Endothelial cell of umbilical vein (primary cell): ENCODE measurements around the gene OR6B3. TPM values are rescaled to one million over a fixed set of nuclear protein-coding genes. Genes with fewer than 3 reads are reported as not detected.

ENCODE experiments used
- BruUV-seq: library from RNA; stranded (reverse); fragments of 400-500 nt; replicated peaks from 2 replicates; lab custom pipeline; 2021; lab: Mats Ljungman, UMichigan
- CTCF ChIA-PET: fragments of 300-600, 350-600 bp; sonication (Branson Sonifier 250); formaldehyde crosslinking; loops from one replicate; lab custom pipeline; 2021; ENCODE audit warnings: antibody characterized with exemption, inconsistent platforms; lab: Charles Lee
- POLR2A ChIA-PET: fragments of 300-600, 350-600 bp; sonication (Branson Sonifier 250); formaldehyde crosslinking; loops from one replicate; lab custom pipeline; 2021; ENCODE audit warnings: antibody characterized with exemption, inconsistent platforms; lab: Charles Lee
- DNase-seq: peaks from one replicate; pipeline ENCODE4 v3.0.0-alpha.2; 2011; ENCODE audit warnings: low read depth, low spot score
- FAIRE-seq: peaks from 2 replicates; lab custom pipeline; 2011; peaks lifted over from hg19 to GRCh38; lab: Jason Lieb, UNC
- H2AFZ ChIP-seq: 2 replicates; pipeline ENCODE4 v1.6.0; 2012; ENCODE audit warnings: low read depth, low read length, control low read depth, inconsistent platforms
- H3K27ac ChIP-seq: 2 replicates; pipeline ENCODE4 v1.5.1; 2011; ENCODE audit warnings: low read depth, mild to moderate bottlenecking, control low read depth, low read length, moderate library complexity; ENCODE audit not compliant: insufficient read depth
- H3K27me3 ChIP-seq, 2 experiments: 2 replicates each; pipeline versions ENCODE4 v1.6.0 to v1.6.1; 2011; ENCODE audit warnings: low read length in 2 of 2, mixed read lengths in 1 of 2; ENCODE audit not compliant: control insufficient read depth in 2 of 2, insufficient read depth in 2 of 2
- H3K36me3 ChIP-seq, 2 experiments: 2 replicates in 1 of 2; 3 replicates in 1 of 2; pipeline ENCODE4 v1.5.1; 2011; ENCODE audit warnings: low read length in 2 of 2, mild to moderate bottlenecking in 1 of 2, moderate library complexity in 1 of 2; ENCODE audit not compliant: control insufficient read depth in 2 of 2, insufficient read depth in 2 of 2; ENCODE audit errors: extremely low read depth in 1 of 2
- H3K4me1 ChIP-seq: 3 replicates; pipeline ENCODE4 v1.5.1; 2011; ENCODE audit warnings: mild to moderate bottlenecking, low read length; ENCODE audit not compliant: control insufficient read depth, insufficient read depth; ENCODE audit errors: extremely low read depth
- H3K4me2 ChIP-seq: 2 replicates; pipeline ENCODE4 v1.6.1; 2011; ENCODE audit warnings: low read length, control low read depth, mixed read lengths; ENCODE audit not compliant: insufficient read depth
- H3K4me3 ChIP-seq, 3 experiments: fragments of 200-600 bp in 1 of 3; sonication (generic), shearing (Covaris generic) in 1 of 3; replicated peaks in 1 of 3; 2 replicates each; pipeline ENCODE4 v1.5.1; 2011 to 2016; ENCODE audit warnings: control low read depth in 3 of 3, low read length in 3 of 3, mild to moderate bottlenecking in 2 of 3, inconsistent platforms in 1 of 3, low read depth in 1 of 3, moderate library complexity in 1 of 3; ENCODE audit not compliant: insufficient read depth in 1 of 3
- H3K79me2 ChIP-seq: 2 replicates; pipeline ENCODE4 v1.6.0; 2012; ENCODE audit warnings: low read length, inconsistent platforms; ENCODE audit not compliant: control insufficient read depth, insufficient read depth
- H3K9ac ChIP-seq: replicated peaks from 2 replicates; pipeline ENCODE3; 2011; ENCODE audit warnings: low read length, control low read depth; ENCODE audit not compliant: insufficient read depth; ENCODE audit errors: extremely low read depth
- H3K9me1 ChIP-seq: replicated peaks from 3 replicates; pipeline ENCODE4 v1.6.0; 2011; ENCODE audit warnings: mild to moderate bottlenecking, low read length; ENCODE audit not compliant: control insufficient read depth, insufficient read depth; ENCODE audit errors: extremely low read depth
- H3K9me3 ChIP-seq: replicated peaks from 2 replicates; pipeline ENCODE4 v1.5.1; 2012; ENCODE audit warnings: low read length, inconsistent platforms; ENCODE audit not compliant: control insufficient read depth, insufficient read depth
- H4K20me1 ChIP-seq: replicated peaks from 2 replicates; pipeline ENCODE3; 2011; ENCODE audit warnings: mild to moderate bottlenecking, low read length; ENCODE audit not compliant: control insufficient read depth, insufficient read depth; ENCODE audit errors: extremely low read depth
- CTCF ChIP-seq, 2 donors: IDR thresholded peaks; 1 replicate in 1 of 2; 2 replicates in 1 of 2; pipeline ENCODE4 v1.5.1; 2011; ENCODE audit warnings: low read length in 2 of 2, mild to moderate bottlenecking in 2 of 2, moderate library complexity in 2 of 2, control low read depth in 1 of 2, inconsistent platforms in 1 of 2, low read depth in 1 of 2; ENCODE audit not compliant: insufficient read depth in 1 of 2; ENCODE audit errors: extremely low read depth in 1 of 2
- EZH2 ChIP-seq: IDR thresholded peaks from 2 replicates; pipeline ENCODE4 v1.6.1; 2012; ENCODE audit warnings: borderline replicate concordance, low read depth, mild to moderate bottlenecking, moderate library complexity, low read length, inconsistent platforms; ENCODE audit not compliant: severe bottlenecking
- FOS ChIP-seq: IDR thresholded peaks from 2 replicates; pipeline ENCODE4 v1.6.1; 2011; ENCODE audit warnings: mild to moderate bottlenecking, low read length, moderate library complexity, borderline replicate concordance; ENCODE audit not compliant: insufficient read depth
- GATA2 ChIP-seq: IDR thresholded peaks from 2 replicates; pipeline ENCODE4 v1.7.0; 2011; ENCODE audit warnings: low read depth, mild to moderate bottlenecking, moderate library complexity, mixed read lengths, low read length; ENCODE audit not compliant: insufficient read length, insufficient read depth
- JUN ChIP-seq: IDR thresholded peaks from 2 replicates; pipeline ENCODE4 v1.6.1; 2011; ENCODE audit warnings: borderline replicate concordance, low read depth; ENCODE audit not compliant: insufficient read length, insufficient read depth
- MYC ChIP-seq: IDR thresholded peaks from one replicate; pipeline ENCODE4 v1.6.1; 2011; ENCODE audit warnings: mild to moderate bottlenecking, low read depth, low read length
- POLR2A ChIP-seq: IDR thresholded peaks from 2 replicates; pipeline ENCODE4 v1.6.1; 2012; ENCODE audit warnings: low read depth, mild to moderate bottlenecking, control low read depth, low read length
- POLR2AphosphoS5 ChIP-seq: IDR thresholded peaks from 2 replicates; pipeline ENCODE4 v1.6.1; 2012; ENCODE audit warnings: low read depth, mild to moderate bottlenecking, control low read depth, low read length, moderate library complexity; ENCODE audit not compliant: insufficient read depth
- dilution Hi-C: fragments of 300-500 bp; cut with MboI; formaldehyde crosslinking; loops from one replicate; pipeline ENCODE4 v1.15.0; 2019; ENCODE audit warnings: low sequenced_read_pairs; ENCODE audit not compliant: extremely low pct_ligation_motif_present
- intact Hi-C: fragments of 100-400 bp; cut with micrococcal nuclease; formaldehyde crosslinking; loops from one replicate; pipeline ENCODE4 v1.10.0; 2022
- polyA plus RNA-seq, 4 experiments: library from polyadenylated mRNA; depleted of rRNA in 3 of 4; stranded (reverse) in 3 of 4; unstranded in 1 of 4; fragments of >200 nt; gene quantifications; 2 replicates each; pipeline versions ENCODE4 v1.2.1 to v1.2.3, GENCODE V29; 2011 to 2012; ENCODE audit warnings: missing spikeins in 1 of 4
- total RNA-seq: library from RNA; stranded (reverse); gene quantifications from 2 replicates; pipeline ENCODE4 v1.2.3, GENCODE V29; 2021
- TF ChIP-seq, protein P1 (sequence below): IDR thresholded peaks from 2 replicates; pipeline ENCODE4 v1.6.1; 2011; ENCODE audit not compliant: insufficient read depth, insufficient read length

The OR6B3 gene
- total and polyA plus RNA-seq, 2 donors (not counting 3 experiments of a cell fraction or from before 2014, with no cell fraction given) = not detected

DNA sequence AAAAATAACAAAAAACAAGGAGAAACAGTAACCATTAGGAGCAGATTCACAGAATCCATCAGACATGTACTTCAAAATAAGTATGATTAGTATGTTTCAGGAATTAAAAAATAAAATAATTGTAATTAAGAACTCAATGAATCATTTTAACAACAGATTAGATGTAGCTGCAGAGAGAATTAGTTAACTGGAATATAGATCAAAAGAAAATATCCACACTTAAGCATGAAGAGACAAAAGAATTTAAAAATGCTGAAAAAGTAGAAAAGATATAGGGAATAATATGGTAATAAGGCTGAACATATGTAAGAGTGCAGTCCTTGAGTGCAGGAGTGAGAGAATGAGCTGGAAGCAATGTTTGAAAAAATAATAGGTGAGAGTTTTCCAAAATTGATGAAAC is 24.1 kb upstream of the OR6B3 start:
- Histone ChIP-seq H3K9ac (no peak overlapping the region), H3K9me1 (no peaks in the 10 kb centered on the region), H3K36me3 (no peaks in the 10 kb centered on the region), H3K4me1 (no peaks in the 10 kb centered on the region), H3K4me3 (no peak overlapping the region), H3K4me2 (no peak overlapping the region), H3K79me2 (no peaks in the 10 kb centered on the region), H3K9me3 (no peaks in the 10 kb centered on the region), H3K27me3 (no peaks in the 10 kb centered on the region), H3K27ac (no peak overlapping the region), H2AFZ (no peak overlapping the region), H4K20me1 (no peaks in the 10 kb centered on the region)
- no peak for FAIRE-seq
- POLR2A ChIA-PET = no interaction called here
- intact Hi-C loops (no loop called here), dilution Hi-C loops (no loop called here)
- CTCF ChIA-PET = no interaction called here
- TF ChIP-seq GATA2 (no peak), MYC (no peak), FOS (no peak), JUN (no peak), POLR2AphosphoS5 (no peak), POLR2A (no peak), CTCF (IDR thresholded peaks at IDR 0.05; ENCODE audit: extremely low read depth in 1 of 2, insufficient read depth in 1 of 2, low read depth in 1 of 2, low read length in 2 of 2) (no peak), EZH2 (no peak)
- TF ChIP-seq, protein P1, sequence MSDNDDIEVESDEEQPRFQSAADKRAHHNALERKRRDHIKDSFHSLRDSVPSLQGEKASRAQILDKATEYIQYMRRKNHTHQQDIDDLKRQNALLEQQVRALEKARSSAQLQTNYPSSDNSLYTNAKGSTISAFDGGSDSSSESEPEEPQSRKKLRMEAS = no peak
- no TSS peak for BruUV-seq
- DNase-seq = no peak
